ENCODE measurements around the gene NAT8L. TPM values are rescaled to one million over a fixed set of nuclear protein-coding genes. Genes with fewer than 3 reads are reported as not detected.

Gene NAT8L
- total RNA-seq, 2 donors from 2014 or later, result 0.19 to 0.52 TPM

GRCh38 chr4:2044542-2045517 is 14.3 kb upstream of the NAT8L start:
- intact Hi-C loops (cut with DNase I), result no loop called here
- no peak for DNase-seq (ENCODE audit: low spot score)

GRCh38 chr4:2045518-2045951 is 13.6 kb upstream of the NAT8L start:
- DNase-seq (ENCODE audit: low spot score), result no peak
- intact Hi-C loops (cut with DNase I), result no loop called here

GRCh38 chr4:2046031-2046961 is 12.8 kb upstream of the NAT8L start:
- intact Hi-C loops (cut with DNase I), result no loop called here

DNA sequence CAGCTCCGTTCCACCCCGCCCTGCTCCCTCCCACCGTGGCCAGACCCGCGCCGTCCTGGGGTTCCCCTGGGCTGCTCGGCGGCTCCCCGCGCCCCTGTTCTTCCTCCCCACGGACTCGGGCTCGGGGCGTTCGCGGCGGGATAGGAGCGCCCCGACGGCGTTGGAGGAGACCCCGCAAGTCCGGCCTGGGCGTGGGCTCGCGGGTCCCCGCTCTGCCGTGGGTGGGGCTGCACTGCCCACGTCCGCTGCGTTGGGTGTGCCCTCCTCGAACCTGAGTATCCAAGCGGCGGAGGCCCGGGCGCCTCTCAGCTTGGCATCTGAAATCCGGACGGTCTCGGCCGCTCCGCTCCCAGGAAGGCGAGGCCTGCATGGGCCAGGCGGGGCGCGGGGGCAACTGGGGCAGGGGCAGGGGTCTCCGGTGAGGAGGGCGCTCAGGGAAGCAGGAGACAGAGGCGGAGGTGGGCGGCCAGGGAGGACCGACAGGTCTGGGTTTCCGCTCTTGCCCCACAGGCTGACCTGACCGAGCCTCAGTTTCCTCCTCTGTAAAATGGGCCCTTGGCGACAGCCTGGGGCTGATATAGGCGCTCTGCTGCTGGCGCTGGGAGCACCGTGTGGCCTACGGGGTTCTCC is 12.0 kb upstream of the NAT8L start:
- no peak for DNase-seq (ENCODE audit: low spot score)
- intact Hi-C loops (cut with DNase I), result no loop called here

More at GRCh38 chr4:2046031-2046961, 12.8 kb upstream of the NAT8L start:
- no peak for DNase-seq (ENCODE audit: low spot score)

DNA sequence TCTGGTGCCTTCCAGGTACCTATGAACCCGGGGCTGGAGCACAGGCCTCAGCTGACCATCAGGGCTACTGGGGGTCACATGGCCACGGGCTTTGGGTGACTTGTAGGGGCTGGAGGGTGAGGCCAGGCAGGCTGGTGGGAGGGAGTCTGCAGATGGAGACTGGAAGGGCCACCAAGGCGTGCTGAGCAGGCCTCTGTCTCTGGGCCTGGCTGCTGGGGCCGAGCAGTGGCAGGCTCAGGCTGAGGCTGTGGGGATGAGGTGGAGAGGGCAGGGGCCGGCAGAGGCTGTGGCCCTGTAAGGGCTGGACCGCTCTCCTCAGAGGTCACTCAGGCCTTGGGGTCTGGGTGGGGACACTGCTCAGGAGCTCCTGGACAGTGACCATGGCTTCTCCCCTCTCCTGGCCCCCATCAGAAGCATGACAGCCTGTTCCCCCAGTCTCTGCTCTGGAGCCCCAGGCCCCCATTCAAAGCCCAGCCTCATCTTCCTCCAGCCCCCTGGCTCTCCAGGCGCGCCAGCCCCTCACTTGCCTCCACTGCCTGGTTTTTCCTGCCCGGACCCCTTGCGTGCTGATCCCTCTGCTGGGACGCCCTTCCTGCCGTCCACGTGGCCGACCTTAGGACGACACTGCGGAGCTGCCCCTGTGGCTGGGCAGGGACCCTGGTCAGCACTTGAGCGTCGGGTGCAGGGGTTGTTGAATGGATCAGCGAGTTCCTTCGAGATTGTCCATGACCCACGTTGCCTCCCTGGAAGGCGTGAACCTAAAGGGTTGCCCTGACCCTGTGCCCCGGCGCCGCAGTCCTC is 11.1 kb upstream of the NAT8L start:
- DNase-seq (ENCODE audit: low spot score), result no peak
- intact Hi-C loops (cut with DNase I), result no loop called here

GRCh38 chr4:2048831-2049230 is 10.3 kb upstream of the NAT8L start:
- intact Hi-C loops (cut with DNase I), result no loop called here
- peak; percentile 54 for DNase-seq (ENCODE audit: low spot score)

GRCh38 chr4:2049381-2049780 is 9.7 kb upstream of the NAT8L start:
- intact Hi-C loops (cut with DNase I), result no loop called here
- DNase-seq (ENCODE audit: low spot score), result peak; percentile 51

DNA sequence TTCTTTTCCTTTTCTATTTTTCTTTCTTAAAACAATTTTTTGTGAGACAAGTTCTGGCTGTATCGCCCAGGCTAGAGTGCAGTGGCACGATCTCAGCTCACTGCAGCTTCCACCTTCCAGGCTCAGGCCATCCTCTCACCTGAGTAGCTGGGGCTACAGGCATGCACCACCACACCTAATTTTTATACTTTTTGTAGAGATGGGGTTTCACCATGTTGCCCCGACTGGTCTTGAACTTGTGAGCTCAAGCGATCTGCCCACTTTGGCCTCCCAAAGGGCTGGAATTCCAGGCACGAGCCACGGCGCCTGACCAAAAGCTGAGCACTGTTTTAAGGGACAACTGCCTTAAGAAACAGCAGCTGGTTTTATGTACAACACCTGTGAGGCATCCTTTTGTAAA is 9.3 kb upstream of the NAT8L start:
- no peak for DNase-seq (ENCODE audit: low spot score)

DNA sequence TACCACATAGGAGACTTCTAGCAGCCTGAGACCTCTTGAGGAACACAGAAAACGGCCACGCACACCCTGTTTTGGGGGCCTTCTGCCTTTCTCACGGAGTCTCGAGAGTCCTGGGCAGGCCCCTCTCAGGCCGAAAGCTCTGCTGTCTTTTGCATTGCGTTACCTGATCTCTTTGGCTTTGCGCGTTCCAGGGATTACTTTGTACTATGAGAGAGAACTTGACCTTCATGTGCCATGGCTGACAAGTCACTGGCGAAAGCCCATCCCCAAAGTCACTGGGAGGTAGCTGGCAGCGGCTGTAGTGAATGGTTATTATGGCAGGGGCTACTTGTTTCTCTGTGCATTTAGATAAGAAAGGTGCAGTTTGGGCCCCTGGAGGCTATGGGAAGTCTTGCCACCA is 8.0 kb upstream of the NAT8L start:
- intact Hi-C loops (cut with DNase I), result no loop called here
- DNase-seq (ENCODE audit: low spot score), result no peak

More for the DNA sequence above, 9.3 kb upstream of the NAT8L start:
- intact Hi-C loops (cut with DNase I), result no loop called here

GRCh38 chr4:2054217-2054616 is 4.9 kb upstream of the NAT8L start:
- peak; percentile 18 for DNase-seq (ENCODE audit: low spot score)
- intact Hi-C loops (cut with DNase I), result no loop called here

DNA sequence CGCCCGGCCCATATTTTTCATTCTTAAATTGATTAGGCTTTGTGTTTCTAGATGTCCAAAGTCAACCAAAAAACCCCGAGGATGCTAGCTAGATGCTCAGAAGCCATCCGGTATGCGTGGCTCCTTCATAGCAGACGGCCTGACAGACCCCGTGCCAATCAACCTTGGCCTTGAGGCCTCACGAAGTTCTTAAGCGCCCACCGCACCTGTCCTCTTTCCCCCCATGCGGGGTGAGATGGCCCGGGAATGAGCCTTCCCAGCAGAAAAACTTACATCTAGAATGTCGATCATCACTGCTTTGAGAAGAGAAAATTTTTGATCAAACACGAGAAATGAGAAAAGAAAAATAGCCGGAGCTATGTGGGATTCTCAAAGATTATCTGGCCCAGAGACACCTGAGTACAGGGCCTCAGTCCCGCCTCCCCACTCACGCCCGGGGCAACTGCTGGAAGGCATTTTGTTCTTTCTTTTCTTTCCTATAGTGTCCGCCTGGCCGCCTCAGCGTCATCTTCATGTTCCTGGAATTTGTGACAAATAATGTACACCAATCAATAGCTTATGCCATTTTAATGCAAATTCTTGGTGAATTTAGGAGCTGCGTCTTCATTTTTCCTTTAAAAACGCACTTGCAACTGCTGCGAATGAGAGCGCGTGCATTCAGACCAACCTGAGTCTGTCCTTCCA is 1.6 kb upstream of the NAT8L start:
- intact Hi-C loops (cut with DNase I), result no loop called here
- no peak for DNase-seq (ENCODE audit: low spot score)

GRCh38 chr4:2058264-2059045 is 672 bp upstream of the NAT8L start:
- intact Hi-C loops (cut with DNase I), result no loop called here
- DNase-seq (ENCODE audit: low spot score), result peak; percentile 80

DNA sequence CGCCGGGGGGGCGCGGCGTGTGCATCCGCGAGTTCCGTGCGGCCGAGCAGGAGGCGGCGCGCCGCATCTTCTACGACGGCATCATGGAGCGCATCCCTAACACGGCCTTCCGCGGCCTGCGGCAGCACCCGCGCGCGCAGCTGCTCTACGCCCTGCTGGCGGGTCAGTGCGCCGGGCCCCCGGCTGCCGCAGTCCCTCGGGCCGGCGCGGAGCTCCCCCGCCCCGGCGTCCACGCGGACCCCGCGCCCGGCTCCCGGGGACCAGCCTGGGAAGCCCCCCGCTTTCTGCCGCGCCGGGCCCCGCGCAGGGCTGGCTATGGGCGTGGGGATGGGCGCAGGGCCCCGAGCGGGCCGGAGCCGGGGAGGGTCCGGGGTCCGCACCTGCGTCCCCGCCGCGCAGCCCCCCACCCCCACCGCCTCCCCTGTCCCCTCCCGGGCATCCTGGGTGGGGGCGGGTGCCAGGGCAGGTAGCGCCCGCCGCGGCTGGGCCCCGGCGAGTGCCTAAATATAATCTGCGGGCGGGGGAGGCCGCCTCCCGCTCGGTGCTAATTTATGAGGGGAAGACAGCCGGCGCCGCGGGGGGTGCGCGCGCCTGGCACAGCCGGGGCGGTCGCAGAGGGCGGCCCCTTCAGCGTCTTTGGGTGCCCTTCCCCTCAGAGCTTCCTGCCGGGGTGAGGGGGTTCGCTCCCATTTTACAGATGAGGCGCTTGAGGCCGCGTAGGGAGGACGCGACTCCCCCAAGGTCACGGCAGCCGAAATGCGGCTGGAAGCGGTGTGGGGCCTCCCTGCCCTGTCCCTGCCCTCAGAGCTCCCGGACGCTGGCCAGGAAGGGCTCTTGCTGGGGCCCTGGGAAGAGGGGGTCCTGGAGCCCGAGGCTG is 837 bp downstream of the NAT8L start:
- DNase-seq (ENCODE audit: low spot score), result no peak
- intact Hi-C loops (cut with DNase I), result no loop called here

DNA sequence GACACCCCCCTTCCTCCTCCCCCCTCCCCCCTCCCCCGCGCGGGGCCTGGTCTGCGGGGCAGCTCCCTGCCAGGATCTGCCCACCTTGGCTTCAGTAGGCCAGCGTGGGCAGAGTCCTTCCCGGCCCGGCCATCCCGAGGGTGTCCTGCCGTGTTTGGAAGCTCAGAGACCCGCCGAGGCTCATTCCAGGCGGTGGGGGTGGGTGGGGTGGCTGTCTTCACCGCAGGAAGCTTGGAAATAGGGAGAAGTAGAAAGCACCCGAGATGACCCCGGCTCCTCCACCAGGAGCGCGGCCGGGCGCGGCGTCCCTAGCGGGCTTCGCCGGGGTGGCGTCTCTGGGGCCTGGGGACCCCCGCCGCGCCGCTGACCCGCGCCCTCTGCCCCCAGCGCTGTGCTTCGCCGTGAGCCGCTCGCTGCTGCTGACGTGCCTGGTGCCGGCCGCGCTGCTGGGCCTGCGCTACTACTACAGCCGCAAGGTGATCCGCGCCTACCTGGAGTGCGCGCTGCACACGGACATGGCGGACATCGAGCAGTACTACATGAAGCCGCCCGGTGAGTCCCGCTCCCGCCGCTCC is 1.6 kb downstream of the NAT8L start:
- intact Hi-C loops (cut with DNase I), result no loop called here
- no peak for DNase-seq (ENCODE audit: low spot score)

GRCh38 chr4:2061186-2062131 is 2.3 kb downstream of the NAT8L start:
- DNase-seq (ENCODE audit: low spot score), result no peak
- intact Hi-C loops (cut with DNase I), result no loop called here

Measured in posterior vena cava (tissue), 2 donors.